Activated CD8-positive, alpha-beta T cell treated with anti-CD3 and anti-CD28 coated beads for 36 hours (primary cell): Measurements from ENCODE around the gene TSPAN1. TPM values are rescaled to one million over a fixed set of nuclear protein-coding genes. Genes with fewer than 3 reads are reported as not detected.

Source experiments
- ATAC-seq: fragments of 200-7000 bp; cut with Tn5 transposase; one replicate; pipeline ENCODE4 v1.10.0; 2021; ENCODE audit warnings: mild to moderate bottlenecking, moderate library complexity
- CTCF ChIA-PET: fragments of 350-600 bp; sonication (Branson Sonifier 250); formaldehyde crosslinking; loops from one replicate; lab custom pipeline; 2021; ENCODE audit warnings: antibody characterized with exemption; lab: Charles Lee
- POLR2A ChIA-PET: fragments of 350-600 bp; sonication (Branson Sonifier 250); formaldehyde crosslinking; loops from one replicate; lab custom pipeline; 2021; ENCODE audit warnings: antibody characterized with exemption; lab: Charles Lee
- DNase-seq: peaks from one replicate; pipeline ENCODE4 v3.0.0-alpha.2; 2020
- H3K27ac Mint-ChIP-seq: one replicate; pipeline ENCODE4 v1.8.0; 2021; ENCODE audit warnings: mild to moderate bottlenecking, mixed read lengths
- H3K27me3 Mint-ChIP-seq: one replicate; pipeline ENCODE4 v1.8.0; 2021; ENCODE audit warnings: mixed read lengths
- H3K36me3 Mint-ChIP-seq: one replicate; pipeline ENCODE4 v1.8.0; 2021; ENCODE audit warnings: low read depth, mixed read lengths
- H3K4me1 Mint-ChIP-seq: one replicate; pipeline ENCODE4 v1.8.0; 2021; ENCODE audit warnings: low read depth, mixed read lengths
- H3K4me3 Mint-ChIP-seq: one replicate; pipeline ENCODE4 v1.8.0; 2021; ENCODE audit warnings: mild to moderate bottlenecking, moderate library complexity, mixed read lengths
- H3K9me3 Mint-ChIP-seq: one replicate; pipeline ENCODE4 v1.8.0; 2021; ENCODE audit warnings: mixed read lengths
- CTCF ChIP-seq: fragments of 200-600 bp; IDR thresholded peaks from one replicate; pipeline ENCODE4 v1.8.0; 2022; ENCODE audit warnings: antibody characterized with exemption, mild to moderate bottlenecking
- intact Hi-C: fragments of 100-400 bp; cut with micrococcal nuclease; formaldehyde crosslinking; loops from one replicate; pipeline ENCODE4 v1.10.0; 2022
- total RNA-seq, 2 experiments: library from RNA; stranded (reverse); gene quantifications; one replicate each; pipeline ENCODE4 v1.2.3, GENCODE V29; 2021

TSPAN1 gene
- total RNA-seq, 2 experiments from 2014 or later: not detected

- ChIA-PET CTCF (interaction anchor here (1.1 to 3.2 kb wide), 2 partner anchors 17 to 58 kb away, joined by 4 to 13 read pairs; no protein-coding TSS in a partner anchor), POLR2A (interaction anchor here (1.0 kb wide), 2 partner anchors 10 to 25 kb away, joined by 3 to 4 read pairs; no protein-coding TSS in a partner anchor)
- peaks cover 1% of the 10 kb centered on the region for H3K27me3 Mint-ChIP-seq
- H3K36me3 Mint-ChIP-seq: no peaks in the 10 kb centered on the region
- intact Hi-C loops: no loop called here
- no peak overlapping the region for H3K4me3 Mint-ChIP-seq
- no peaks in the 10 kb centered on the region for H3K9me3 Mint-ChIP-seq
- no peak for TF ChIP-seq CTCF
- DNase-seq (no peak), ATAC-seq (no peak)
- peaks cover 6% of the 10 kb centered on the region for H3K4me1 Mint-ChIP-seq
- no peak overlapping the region for H3K27ac Mint-ChIP-seq
Observed at GRCh38 chr1:46206399-46206798, 31.5 kb downstream of the TSPAN1 start.

DNA sequence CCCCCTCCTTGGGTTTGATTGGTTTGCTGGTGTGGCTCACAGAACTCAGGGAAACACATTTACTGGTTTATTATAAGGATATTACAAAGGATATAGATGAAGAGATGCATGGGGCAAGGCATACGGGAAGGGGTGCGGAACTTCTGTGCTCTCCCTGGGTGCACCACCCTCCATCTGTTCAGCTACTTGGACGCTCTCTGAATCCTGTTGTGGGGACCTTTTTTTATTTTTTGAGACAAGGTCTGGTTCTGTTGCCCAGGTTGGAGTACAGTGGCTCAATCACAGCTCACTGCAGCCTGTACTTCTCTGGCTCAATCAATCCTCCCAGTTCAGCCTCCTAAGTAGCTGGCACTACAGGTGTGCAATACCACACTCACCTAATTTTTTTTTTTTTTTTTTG lies 35.7 kb downstream of the TSPAN1 start:
- Mint-ChIP-seq H3K4me1 (no peaks in the 10 kb centered on the region), H3K9me3 (no peaks in the 10 kb centered on the region), H3K4me3 (no peak overlapping the region), H3K36me3 (no peaks in the 10 kb centered on the region), H3K27me3 (no peaks in the 10 kb centered on the region), H3K27ac (no peak overlapping the region)
- intact Hi-C loops: no loop called here
- CTCF ChIA-PET: interaction anchor here (0.8 kb wide), 1 partner anchor 11 kb away, joined by 3 read pairs; no protein-coding TSS in a partner anchor
- DNase-seq (no peak), ATAC-seq (no peak)
- TF ChIP-seq CTCF: no peak
- POLR2A ChIA-PET: interaction anchor here (0.6 kb wide), 1 partner anchor 70 kb away, joined by 3 read pairs; no protein-coding TSS in a partner anchor

DNA sequence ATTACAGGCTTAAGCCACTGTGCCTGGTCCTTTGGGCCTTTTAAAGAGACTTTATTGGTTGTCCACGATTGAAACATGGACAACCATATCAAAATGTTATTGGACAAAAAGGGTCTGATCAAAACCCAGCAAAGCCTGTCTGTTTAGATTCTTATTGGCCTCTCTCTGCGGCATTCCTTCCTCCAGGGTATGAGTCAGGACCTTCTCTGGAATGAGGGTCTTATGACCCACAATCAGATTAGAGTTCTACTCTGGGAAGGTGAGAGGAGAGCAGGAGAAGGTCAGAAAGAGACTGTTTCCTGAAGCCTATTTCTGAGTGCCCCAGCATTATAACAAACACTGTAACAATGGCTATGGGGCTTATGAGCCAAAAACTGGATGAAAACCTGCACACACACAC lies 36.2 kb downstream of the TSPAN1 start:
- no peak for TF ChIP-seq CTCF
- Mint-ChIP-seq H3K36me3 (no peaks in the 10 kb centered on the region), H3K4me1 (no peaks in the 10 kb centered on the region), H3K4me3 (no peak overlapping the region), H3K27ac (no peak overlapping the region), H3K9me3 (no peaks in the 10 kb centered on the region), H3K27me3 (no peaks in the 10 kb centered on the region)
- intact Hi-C loops: no loop called here
- ATAC-seq (no peak), DNase-seq (no peak)
- ChIA-PET POLR2A (no interaction called here), CTCF (no interaction called here)

GRCh38 chr1:46215504-46215903 lies 40.6 kb downstream of the TSPAN1 start:
- H3K27me3 Mint-ChIP-seq: no peaks in the 10 kb centered on the region
- intact Hi-C loops: no loop called here
- DNase-seq (no peak), ATAC-seq (no peak)
- H3K4me3 Mint-ChIP-seq: no peak overlapping the region
- CTCF ChIA-PET: no interaction called here
- no peak overlapping the region for H3K27ac Mint-ChIP-seq
- H3K4me1 Mint-ChIP-seq: no peaks in the 10 kb centered on the region
- no peaks in the 10 kb centered on the region for H3K36me3 Mint-ChIP-seq
- no peaks in the 10 kb centered on the region for H3K9me3 Mint-ChIP-seq
- POLR2A ChIA-PET: no interaction called here
- no peak for TF ChIP-seq CTCF

DNA sequence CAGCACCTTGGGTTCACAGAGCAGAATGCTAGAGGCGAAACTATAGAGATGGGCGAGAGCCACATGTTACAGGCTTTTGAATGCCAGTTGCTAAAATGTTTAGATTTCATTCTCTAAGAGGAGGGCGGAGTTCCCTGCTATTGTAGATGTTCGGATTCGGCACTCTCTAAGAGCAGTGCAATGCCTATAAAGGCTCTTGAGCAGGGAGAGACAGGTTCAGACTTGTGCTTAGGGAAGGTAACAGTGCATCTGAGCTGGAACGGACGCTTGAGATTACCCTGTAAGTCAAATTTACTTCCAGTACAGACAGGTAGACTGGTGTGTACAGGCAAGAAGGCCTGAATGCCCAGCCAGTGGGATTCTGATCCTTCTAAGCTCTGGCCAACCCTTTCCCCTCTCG lies 43.6 kb downstream of the TSPAN1 start:
- CTCF ChIA-PET: no interaction called here
- H3K27me3 Mint-ChIP-seq: no peaks in the 10 kb centered on the region
- no peak for DNase-seq
- intact Hi-C loops: no loop called here
- H3K9me3 Mint-ChIP-seq: no peaks in the 10 kb centered on the region
- no peaks in the 10 kb centered on the region for H3K4me1 Mint-ChIP-seq
- POLR2A ChIA-PET: interaction anchor here (1.1 kb wide), 1 partner anchor 61 kb away, joined by 3 read pairs; no protein-coding TSS in a partner anchor
- no peaks in the 10 kb centered on the region for H3K36me3 Mint-ChIP-seq
- ATAC-seq: no peak
- H3K4me3 Mint-ChIP-seq: no peak overlapping the region
- no peak for TF ChIP-seq CTCF
- H3K27ac Mint-ChIP-seq: no peak overlapping the region
